SKM-1 (cell line): ENCODE data around the gene CD38.
"Not testable (repeated sequence)": the region's sequence is repeated elsewhere in the genome, so short reads cannot be mapped to it uniquely, and the experiment has no call there.

Source experiments
- DNase-seq: peaks from one replicate; lab custom pipeline; 2025; ENCODE audit not compliant: unreplicated experiment; lab: John Stamatoyannopoulos, UW

The CD38 gene

DNA sequence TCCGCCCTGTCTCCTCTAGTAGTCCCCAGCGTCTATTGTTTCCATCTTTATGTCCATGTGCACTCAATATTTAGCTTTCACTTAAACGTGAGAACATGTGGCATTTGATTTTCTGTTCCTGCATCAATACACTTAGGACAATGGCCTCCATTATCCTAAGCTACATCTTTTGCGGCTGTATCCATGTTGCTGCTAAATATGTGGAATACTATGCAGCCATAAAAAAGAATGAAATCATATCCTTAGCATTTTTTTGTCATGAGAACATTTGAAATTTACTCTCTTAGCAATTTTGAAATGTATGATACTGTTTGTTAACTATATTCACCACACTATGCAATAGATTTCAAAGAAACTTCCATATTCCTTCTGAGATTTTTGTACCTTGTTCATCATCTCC is 19.8 kb upstream of the CD38 start:
- no peak for DNase-seq

DNA sequence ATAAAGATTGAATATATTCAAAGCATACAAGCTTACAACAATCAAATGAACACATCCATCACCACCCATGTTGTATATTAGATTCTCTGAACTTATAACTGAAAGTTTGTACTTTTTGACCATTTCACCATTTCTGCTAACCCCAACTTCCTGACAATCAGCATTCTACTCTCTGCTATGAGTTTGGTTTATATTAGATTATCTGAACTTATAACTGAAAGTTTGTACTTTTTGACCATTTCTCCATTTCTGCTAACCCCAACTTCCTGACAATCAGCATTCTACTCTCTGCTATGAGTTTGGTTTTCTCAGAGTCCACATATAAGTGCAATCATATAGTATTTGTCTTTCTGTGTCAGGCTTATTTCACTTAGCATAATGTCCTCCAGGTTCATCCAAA is 15.7 kb upstream of the CD38 start:
- not testable (repeated sequence) for DNase-seq

DNA sequence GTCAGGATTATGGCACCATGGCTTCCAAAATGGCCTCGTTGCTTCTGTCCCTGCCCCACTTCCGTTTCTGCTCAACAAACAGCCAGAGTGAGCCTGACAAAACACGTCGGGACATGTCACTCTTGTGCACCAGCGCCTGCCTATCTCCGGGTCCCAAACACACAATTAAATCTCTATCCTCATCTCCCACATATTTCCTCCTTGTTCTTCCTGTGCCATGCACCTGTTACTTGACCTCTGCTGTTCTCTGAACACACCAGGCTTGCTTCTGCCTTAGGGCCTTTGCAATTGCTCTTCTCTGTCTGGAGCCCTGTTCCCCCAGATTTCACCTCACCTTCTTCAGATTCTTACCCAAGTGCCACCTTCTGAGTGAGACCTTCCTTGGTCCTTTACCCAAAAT is 12.7 kb upstream of the CD38 start:
- no peak for DNase-seq

DNA sequence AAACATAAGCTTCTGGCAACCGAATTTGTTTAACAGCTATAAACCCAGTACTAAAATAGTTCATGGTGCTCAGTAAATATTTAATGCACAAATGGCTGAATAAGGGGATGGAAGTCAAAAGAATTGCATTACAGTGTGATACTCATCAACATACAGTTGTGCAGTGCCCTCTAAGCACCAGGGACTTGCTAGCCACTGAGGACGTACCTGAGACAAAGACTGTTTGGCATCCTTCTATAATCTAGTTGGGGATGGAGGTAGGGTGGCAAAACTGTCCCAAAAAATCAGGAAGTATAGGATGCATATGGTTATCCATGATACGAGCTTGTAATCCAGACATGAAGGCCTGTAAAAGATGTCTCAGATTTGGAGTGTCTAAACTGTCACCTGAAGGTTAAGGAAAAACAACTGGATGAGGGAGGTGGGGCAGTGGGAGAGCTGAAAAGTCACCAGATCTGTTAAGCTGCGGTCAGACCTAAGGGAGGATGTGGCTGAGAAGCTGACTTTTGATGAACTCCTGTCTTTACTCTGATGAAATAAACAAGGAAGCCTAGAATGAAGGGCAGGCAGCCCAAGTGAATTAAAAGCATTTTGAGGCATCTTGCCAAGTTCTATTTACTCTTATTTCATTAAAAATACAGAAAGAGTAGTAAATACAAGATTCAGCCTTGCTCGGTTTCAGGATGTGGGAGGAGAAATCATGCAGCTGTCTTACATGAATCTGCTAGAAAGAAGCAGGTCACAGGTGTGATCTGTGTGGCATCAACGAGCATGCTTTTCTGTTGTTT is 12.0 kb upstream of the CD38 start:
- peak; percentile 36 for DNase-seq

DNA sequence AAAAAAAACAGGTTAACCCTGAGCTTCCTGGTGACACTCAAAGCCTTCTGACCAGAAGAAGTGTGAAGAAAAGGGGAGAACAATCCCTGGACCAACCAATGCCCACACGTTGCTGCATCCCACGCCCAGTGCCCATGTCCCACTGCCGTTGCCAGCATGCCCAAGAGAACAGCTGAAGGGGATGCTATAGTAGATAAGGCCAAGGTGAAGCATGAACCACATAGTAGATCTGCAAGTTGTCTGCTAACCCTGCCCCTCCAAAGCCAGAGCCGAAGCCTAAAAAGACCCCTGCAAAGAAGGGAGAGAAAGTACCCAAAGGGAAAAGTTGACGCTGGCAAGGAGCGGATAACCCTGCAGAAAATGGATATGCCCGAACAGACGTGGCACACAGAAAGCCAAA is 11.3 kb upstream of the CD38 start:
- no peak for DNase-seq

DNA sequence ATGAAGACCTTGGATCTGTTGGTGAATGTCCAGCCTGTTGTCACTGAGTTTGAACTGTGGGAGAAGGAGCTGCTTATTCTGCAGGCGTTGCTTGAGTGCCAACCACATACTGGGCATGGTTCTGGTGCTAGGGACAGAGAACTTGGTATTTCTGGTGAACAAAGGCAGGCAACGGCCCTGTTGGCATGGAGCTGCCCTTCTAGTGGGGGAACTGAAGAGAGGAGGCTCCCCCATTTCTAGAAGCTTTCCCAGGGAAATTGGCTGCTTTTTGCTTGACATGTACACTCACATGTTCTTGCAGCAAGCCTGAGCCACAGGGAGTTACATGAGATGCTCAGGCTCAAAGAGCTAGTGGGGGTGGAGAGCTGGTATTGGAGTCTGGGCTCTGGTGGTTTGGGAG is 8.9 kb upstream of the CD38 start:
- no peak for DNase-seq

DNA sequence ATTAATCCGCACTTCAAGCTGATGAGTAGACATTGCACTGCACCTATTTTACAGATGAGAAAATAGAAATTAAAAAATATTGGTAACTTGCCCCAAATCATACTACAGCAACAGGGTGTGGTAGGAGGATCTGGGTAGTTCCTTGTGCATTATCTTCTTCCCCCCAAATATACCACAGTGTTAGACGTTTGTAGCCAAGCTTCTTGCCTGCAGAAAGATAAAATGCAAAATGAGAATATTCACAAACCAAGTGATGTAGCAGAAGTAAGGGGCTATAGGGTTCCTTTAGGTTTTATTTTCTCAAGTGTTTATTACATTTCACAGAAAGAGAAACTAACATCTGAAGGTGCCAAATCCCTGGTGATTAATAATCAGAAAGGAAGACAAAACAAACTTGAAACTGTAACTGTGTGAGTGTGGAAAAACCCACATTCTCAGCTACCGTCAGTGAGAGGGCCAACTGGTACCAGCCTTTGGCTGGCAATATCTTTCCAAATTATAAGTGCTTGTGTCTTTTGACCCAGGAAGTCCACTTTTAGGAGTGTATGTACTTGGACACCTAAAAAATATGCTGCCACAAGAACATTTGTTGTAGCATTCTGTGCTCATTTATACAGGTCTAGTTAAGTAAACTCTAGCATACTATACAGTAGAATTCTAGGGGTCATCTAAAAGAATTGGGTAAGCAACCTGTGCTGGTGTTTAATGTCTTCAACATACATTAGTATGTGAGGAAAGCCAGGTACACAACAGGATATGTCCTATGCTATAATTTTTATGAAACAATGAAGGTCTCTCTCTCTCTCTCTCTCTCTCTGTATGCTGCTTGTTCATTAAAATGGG is 6.7 kb upstream of the CD38 start:
- DNase-seq, result no peak

DNA sequence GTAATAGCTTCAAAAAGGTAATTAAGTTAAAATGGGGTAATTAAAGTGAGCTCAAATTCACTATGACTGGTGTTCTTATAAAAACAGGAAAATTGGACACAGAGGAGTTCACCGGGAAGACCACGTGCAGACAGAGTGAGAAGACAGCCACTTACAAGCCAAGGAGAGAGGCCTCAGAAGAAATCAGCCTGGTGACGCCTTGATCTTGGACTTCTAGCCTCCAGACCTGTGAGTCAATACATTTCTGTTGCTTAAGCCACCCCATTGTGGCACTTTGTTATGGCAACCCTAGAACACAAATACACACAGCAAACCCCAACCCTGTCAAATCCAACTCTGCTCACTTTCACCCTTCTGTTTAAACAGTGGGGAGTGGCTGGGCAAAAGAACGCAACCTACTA is 4.1 kb upstream of the CD38 start:
- no peak for DNase-seq

DNA sequence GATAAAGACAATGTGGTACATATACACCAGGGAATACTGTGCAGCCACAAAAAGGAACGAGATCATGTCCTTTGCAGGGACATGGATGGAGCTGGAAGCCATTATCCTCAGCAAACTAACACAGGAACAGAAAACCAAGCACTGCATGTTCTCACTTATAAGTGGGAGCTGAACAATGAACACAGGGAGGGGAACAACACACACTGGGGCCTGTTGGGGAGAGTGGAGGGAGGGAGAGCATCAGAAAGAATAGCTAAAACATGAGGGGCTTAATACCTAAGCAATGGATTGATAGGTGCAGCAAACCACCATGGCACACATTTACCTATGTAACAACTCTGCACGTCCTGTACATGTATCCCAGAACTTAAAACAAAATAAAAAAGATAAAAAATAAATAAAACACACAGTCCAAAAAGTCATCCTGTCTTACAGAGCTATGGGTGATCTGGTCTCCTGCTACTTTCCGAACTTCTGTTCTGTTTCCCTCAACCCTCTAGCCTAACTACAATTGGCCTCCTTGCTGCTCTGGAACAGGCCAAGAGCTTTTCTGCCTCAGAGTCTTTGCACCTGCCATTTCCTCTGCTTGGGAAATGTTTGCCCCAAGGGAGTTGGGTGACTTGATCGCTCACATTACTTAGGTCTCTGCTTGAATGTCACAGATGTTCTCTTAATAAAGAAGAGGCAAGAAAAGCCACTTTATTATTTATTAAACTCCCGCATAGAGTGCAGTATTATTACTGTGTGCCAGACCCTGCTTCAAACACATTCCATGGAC is 1.1 kb upstream of the CD38 start:
- no peak for DNase-seq

DNA sequence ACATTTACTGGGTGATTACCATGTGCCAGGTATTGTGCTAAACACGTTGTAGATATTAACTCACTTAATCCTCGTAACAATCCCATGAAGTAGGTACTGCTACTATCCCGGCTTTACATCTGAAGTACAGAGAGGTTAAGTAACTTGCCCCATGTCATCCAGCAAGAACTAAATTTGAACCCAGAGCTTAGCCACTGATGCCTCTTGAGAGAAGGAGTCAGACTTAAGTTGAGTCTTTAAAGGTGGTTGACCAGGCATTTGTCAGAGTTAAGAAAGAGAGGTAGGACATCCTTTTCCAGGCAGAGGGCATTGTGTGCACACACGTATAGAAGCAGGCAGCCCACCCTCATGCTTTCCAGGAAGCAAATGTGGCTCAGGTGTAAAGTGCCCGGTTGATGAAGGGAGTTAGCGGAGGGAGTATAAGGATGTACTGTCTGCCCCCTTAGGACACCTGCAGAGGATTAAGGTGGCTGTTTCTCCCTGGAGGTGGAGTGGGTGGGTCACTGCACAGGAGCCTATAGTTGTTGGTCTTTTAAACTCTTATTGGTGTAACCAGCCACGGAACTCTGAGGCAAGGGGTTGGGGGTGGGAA is 335 bp upstream of the CD38 start:
- no peak for DNase-seq

DNA sequence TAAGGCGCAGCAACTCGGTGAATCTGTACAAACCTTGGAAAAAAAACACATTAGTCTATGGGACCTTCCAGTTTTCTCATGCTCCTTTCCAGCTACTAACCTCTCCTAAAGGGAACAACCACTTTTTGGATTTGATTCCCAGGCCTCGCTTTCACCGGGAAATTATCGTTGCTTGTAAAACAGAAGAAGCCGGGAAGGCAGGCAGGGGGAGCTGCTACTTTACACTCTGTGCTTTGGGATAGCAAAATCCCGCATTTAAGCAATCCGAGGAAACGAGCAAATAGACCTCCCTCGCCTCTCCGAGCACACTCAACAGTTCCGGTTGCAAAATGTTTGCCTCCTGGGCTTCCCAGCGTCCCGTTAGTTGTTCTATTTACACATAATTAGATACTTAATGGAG is 1.2 kb downstream of the CD38 start:
- no peak for DNase-seq

DNA sequence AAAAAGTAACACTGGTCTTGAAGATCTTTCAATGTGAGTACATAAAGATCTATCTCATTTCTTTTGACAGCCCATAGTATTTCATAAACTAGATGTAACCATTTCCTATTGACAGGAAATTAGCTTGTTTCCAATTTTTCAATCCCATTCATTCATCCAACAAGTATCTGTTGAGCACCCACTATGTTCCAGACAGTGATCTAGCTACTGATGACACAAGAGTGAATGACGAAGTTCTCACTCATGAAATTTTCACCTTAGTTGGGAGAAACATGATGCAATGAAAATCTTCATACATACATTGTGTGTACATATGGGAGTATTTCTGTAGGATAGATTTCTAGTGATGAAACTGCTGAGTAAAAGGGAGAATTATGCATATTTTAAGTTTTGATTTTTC is 1.7 kb downstream of the CD38 start:
- DNase-seq, result no peak

DNA sequence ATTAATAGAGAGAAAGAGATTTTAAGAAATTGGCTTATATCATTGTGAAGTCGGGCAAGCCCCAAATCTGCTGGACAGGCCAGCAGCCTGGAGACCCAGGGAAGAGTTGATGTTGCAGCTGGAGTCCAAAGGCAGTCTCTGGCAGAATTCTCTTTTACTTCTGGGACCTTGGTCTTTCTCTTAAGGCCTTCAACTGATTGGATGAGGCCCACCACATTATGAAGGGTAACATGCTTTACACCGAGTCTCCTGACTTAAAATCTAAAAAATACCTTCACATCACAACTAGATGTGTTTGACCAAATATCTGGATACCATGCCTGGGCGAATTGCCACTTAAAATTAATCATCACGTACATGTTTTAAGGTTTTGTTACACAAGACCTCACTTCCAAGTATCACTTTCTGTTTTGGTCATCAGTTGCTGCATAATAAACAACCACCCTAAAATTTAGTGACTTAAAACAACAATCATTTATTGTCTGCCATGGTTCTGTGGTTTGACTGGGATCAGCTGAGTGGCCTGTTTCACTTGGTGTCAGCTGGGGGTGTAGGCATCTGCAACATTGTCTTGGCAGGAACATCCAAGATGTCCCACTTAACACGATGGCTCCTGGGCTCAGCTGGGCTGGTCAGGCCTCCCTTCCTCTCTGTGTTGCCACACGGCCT is 3.4 kb downstream of the CD38 start:
- no peak for DNase-seq

DNA sequence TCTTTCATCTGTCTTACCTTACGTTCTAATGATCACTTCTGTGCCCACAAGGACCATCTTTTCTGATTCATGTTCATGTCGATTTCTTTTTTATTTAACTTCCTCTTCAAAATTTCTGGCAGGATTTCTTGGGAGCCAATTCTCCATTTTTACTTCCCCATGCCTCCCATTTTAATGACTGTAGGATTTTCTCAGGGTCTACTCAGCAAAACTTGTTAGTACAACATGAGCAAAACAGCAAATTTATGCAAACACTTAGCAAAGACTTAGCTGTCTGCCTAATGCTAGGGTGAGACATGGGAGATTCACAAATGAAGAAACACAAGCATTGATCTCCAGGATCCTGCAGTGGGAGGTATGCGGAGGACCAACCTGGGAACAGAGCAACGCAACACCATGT is 5.5 kb downstream of the CD38 start:
- no peak for DNase-seq

DNA sequence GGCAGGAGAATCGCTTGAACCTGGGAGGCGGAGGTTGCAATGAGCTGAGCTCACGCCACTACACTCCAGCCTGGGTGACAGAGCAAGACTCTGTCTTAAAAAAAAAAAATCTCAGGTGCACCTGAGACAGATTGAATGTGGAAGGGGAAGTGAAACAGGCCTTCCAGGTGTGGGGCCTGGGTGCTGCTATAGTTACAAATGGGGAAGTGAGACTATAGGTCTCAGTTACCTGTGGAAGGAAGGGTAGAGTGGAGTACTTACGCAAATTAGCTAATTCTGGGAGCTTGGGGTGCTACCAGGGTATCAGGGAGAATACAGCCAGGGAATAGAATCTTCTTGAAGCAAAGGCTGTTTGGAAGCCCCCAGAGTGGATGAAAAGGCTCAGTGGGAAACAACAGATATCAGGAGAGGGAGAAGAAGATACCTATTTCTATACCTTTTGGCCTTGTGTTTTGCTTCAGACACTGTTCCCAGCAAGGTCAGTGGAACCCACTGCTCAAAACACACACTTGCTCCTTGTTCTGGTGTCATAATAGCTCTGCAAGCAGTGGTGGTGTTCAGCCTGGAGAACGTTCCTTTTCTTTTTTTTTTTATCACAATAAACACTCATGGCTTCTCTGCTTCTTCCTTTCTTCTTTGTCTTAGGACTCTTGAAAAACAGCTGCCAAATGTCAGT is 7.0 kb downstream of the CD38 start:
- DNase-seq, result no peak

DNA sequence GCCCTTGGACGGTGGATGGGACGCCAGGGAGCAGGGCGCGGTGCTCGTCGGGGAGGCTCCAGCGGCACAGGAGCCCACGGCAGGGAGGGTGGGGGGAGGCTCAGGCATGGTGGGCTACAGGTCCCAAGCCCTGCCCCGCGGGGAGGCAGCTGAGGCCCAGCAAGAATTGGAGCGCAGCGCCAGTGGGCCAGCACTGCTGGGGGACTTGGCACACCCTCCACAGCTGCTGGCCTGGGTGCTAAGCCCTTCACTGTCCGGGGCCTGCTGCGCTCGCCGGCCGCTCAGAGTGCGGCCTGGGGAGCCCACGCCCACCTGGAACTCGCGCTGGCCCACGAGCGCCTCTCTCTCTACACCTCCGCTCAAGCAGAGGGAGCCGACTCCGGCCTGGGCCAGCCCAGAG is 8.6 kb downstream of the CD38 start:
- no peak for DNase-seq

DNA sequence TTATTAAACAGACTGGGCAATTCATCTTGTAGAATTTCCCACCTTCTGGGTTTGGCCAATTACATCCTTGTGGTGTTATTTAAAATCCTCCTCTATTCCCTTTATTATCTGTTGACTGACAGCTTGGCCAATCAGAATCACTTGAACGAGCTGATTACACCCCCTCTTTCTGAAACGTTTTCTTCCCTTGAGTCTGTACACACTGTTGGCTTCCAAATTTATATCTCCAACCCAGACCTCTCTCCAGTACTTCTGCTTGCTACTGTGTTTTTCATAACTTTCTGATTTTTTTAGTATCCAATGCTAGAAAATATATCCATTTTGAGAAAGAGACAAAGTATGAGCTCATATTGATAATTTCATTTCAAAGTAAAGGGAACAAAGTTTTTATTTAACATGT is 14.8 kb downstream of the CD38 start:
- DNase-seq, result no peak

DNA sequence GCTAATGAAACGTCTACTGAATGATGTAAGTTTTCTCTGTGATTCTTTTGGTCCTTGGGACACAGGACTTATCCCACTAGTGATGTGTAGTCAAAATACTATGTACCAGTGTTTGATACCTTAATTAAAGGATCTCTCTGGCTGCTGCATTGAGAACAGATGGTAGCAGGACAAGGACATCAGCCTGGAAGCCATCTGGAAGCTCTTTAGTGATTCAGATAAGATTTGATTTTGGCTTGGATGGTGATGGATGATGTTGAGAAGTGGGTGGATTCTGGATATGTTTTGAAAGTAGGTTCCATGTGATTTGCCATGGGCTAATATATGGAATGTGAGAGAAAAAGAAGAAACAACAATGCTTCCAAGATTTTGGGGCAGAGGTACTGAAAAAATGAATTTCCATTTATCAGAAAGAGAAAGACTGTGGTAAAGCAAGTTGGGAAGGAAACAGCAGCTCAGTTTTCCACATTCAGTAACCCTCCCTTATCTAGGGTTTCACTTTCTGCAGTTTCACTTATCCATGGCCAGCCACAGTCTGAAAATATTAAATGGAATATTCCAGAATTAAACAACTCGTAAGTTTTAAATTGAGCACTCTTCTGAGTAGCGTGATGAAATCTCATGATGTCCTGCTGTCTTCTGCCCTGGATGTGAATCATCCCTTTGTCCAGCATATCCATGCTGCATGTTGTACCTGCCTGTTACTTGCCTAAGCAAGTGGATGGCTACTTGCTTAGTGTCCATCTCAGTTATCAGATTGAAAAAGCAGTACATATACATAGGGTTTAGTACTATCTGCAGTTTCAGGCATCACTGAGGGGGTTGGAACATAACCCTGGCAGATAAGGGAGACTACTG is 15.6 kb downstream of the CD38 start:
- DNase-seq, result no peak

DNA sequence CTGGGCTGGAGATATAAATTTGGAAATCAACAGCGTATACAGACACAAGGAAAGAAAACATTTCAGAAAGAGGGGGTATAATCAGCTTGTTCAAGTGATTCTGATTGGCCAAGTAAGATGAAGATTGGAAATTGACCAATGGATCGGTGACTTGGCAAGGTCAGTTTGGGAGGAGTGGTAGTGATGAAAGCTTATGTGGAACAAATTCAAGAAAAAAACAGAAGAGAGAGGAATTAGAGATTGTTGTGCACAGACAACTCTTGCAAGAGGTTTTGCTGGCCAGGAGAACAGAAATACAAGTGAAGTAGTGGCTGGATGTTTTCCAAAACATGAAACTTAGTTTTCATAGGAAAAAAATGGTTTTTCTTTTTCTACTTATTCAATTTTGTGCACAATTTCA is 16.3 kb downstream of the CD38 start:
- DNase-seq, result no peak
